Activated naive CD4-positive, alpha-beta T cell treated with anti-CD3 and anti-CD28 coated beads, Interleukin-2, amount 50 U/mL, for 72 hours (primary cell): ENCODE measurements around the gene PPIL1. TPM values are rescaled to one million over a fixed set of nuclear protein-coding genes. Genes with fewer than 3 reads are reported as not detected.
"Not testable (repeated sequence)": the region's sequence is repeated elsewhere in the genome, so short reads cannot be mapped to it uniquely, and the experiment has no call there.

ENCODE experiments used
- ATAC-seq, 2 donors: fragments of 150-1000 bp; cut with Tn5 transposase; 2 replicates each; pipeline ENCODE4 v1.10.0; 2021; ENCODE audit warnings: mild to moderate bottlenecking in 2 of 2, moderate library complexity in 2 of 2
- DNase-seq, 2 donors: peaks; one replicate each; pipeline ENCODE4 v3.0.0; 2021 to 2022; ENCODE audit warnings: low spot score in 2 of 2
- H3K27ac Mint-ChIP-seq, 2 donors: one replicate each; pipeline ENCODE4 v1.8.0; 2022; ENCODE audit warnings: mild to moderate bottlenecking in 2 of 2, mixed read lengths in 2 of 2
- H3K36me3 Mint-ChIP-seq, 2 donors: one replicate each; pipeline ENCODE4 v1.8.0; 2022; ENCODE audit warnings: mixed read lengths in 2 of 2
- H3K9me3 Mint-ChIP-seq, 2 donors: one replicate each; pipeline ENCODE4 v1.8.0; 2022; ENCODE audit warnings: mixed read lengths in 2 of 2
- total RNA-seq, 2 donors: library from RNA; stranded (reverse); gene quantifications; one replicate each; pipeline ENCODE4 v1.2.3, GENCODE V29; 2022

PPIL1 gene
- total RNA-seq, 2 donors from 2014 or later, result 23.4 to 44.3 TPM

GRCh38 chr6:36897609-36898008, 23.0 kb upstream of the PPIL1 start:
- no peak for ATAC-seq
- no peak overlapping the region for H3K27ac Mint-ChIP-seq
- H3K36me3 Mint-ChIP-seq, result peaks cover 0 to 10% of the 10 kb centered on the region in 2 donors
- DNase-seq, result no peak
- no peaks in the 10 kb centered on the region for H3K9me3 Mint-ChIP-seq

GRCh38 chr6:36893976-36894932, 19.7 kb upstream of the PPIL1 start:
- H3K9me3 Mint-ChIP-seq, result no peaks in the 10 kb centered on the region
- no peak for ATAC-seq
- peak overlapping the region in 1 of 2 donors; percentile 88 for H3K27ac Mint-ChIP-seq
- peaks cover 0 to 2% of the 10 kb centered on the region in 2 donors for H3K36me3 Mint-ChIP-seq
- DNase-seq, result no peak

DNA sequence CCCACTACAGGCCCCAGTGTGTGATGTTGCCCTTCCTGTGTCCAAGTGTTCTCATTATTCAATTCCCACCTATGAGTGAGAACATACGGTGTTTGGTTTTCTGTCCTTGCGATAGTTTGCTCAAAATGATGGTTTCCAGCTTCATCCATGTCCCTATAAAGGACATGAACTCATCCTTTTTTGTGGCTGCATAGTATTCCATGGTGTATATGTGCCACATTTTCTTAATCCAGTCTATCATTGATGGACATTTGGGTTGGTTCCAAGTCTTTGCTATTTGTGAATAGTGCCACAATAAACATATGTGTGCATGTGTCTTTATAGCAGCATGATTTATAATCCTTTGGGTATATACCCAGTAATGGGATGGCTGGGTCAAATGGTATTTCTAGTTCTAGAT, 16.6 kb upstream of the PPIL1 start:
- ATAC-seq, DNase-seq, H3K27ac Mint-ChIP-seq, H3K9me3 Mint-ChIP-seq, H3K36me3 Mint-ChIP-seq: not testable (repeated sequence)

DNA sequence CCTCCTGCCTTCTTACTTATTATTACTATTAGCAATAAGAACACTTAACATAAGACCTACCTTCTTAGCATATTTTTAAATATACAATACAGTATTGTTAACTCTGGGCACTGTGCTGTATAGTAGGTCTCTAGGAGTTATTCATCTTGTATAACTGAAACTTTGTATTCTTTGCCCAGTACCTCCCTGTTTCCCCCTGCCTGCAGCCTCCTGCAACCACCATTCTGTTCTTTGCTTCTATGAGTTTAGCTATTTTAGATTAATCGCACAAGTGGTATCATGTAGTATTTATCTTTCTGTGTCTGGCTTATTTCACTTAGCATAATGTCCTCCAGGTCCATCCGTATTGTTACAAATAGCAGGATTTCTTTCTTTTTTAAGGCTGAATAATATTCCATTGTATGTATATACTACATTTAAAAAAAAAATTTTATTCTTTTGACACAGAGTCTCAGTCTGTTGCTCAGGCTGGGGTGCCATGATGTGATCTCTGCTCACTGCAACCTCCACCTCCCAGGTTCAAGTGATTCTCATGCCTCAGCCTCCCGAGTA, 15.6 kb upstream of the PPIL1 start:
- Mint-ChIP-seq H3K36me3 (peaks cover 0 to 5% of the 10 kb centered on the region in 2 donors), H3K9me3 (no peaks in the 10 kb centered on the region), H3K27ac (no peak overlapping the region)
- ATAC-seq, result no peak
- DNase-seq, result no peak

- no peak for ATAC-seq
- Mint-ChIP-seq H3K27ac (no peak overlapping the region), H3K36me3 (peaks cover 0 to 5% of the 10 kb centered on the region in 2 donors), H3K9me3 (no peaks in the 10 kb centered on the region)
- DNase-seq, result no peak
These were observed 14.3 kb upstream of the PPIL1 start for GRCh38 chr6:36888654-36889481.

GRCh38 chr6:36888115-36888643, 13.6 kb upstream of the PPIL1 start:
- H3K36me3 Mint-ChIP-seq, result peaks cover 0 to 5% of the 10 kb centered on the region in 2 donors
- ATAC-seq (no peak), DNase-seq (no peak)
- H3K27ac Mint-ChIP-seq, result no peak overlapping the region
- no peaks in the 10 kb centered on the region for H3K9me3 Mint-ChIP-seq

DNA sequence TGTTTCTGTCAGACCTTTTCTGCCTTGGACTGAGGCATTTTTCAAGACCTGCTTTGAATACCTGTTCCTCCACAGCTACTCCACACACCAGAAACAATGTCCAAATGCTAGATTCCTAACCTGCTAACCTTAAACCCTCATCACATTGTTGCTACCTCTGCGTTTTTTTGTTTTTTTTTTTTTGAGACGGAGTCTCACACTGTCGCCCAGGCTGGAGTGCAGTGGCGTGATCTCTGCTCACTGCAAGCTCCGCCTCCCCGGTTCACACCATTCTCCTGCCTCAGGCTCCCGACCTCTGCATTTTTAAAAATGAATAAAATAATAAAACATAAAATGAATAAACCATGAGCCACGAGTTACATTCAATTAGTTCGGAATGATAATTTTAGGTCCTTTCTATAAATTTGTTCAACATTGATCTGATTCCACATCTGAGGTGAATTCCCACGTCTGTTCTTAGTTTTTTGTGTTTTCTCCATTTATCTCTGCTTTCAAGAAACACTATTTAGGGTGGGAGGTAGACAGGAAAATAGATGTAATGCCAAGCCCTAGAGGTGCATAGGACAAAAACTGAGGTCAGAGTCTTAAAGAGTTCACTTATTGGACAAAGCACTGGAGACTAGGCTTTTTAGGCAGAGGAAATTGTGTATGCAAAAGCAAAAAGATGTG, 12.5 kb upstream of the PPIL1 start:
- DNase-seq (no peak), ATAC-seq (no peak)
- no peaks in the 10 kb centered on the region for H3K9me3 Mint-ChIP-seq
- H3K36me3 Mint-ChIP-seq, result peaks cover 0 to 5% of the 10 kb centered on the region in 2 donors
- peak overlapping the region in 1 of 2 donors; percentile 86 for H3K27ac Mint-ChIP-seq

- peak; percentile 95 to 96 for DNase-seq
- ATAC-seq, result peak; percentile 100
- H3K36me3 Mint-ChIP-seq, result peaks cover 0 to 5% of the 10 kb centered on the region in 2 donors
- H3K27ac Mint-ChIP-seq, result peak within 1 kb of the TSS; percentile 94 to 96
- H3K9me3 Mint-ChIP-seq, result no peaks in the 10 kb centered on the region
These were observed 11.1 kb upstream of the PPIL1 start, which contains the start of gene C6orf89 for GRCh38 chr6:36885461-36886401. Gene C6orf89 (plus strand): TSS chr6:36885952. CDS start chr6:36899445, 13,493 bp downstream.

- Mint-ChIP-seq H3K36me3 (peaks cover 0 to 5% of the 10 kb centered on the region in 2 donors), H3K27ac (peak overlapping the region in 1 of 2 donors; percentile 96), H3K9me3 (no peaks in the 10 kb centered on the region)
- no peak for DNase-seq
- no peak for ATAC-seq
These were observed 10.0 kb upstream of the PPIL1 start for GRCh38 chr6:36884610-36885009.

GRCh38 chr6:36875250-36875633, 639 bp upstream of the PPIL1 start:
- Mint-ChIP-seq H3K36me3 (peaks cover 24 to 32% of the 10 kb centered on the region in 2 donors), H3K27ac (peak overlapping the region; percentile 95 to 100), H3K9me3 (no peaks in the 10 kb centered on the region)
- ATAC-seq, result no peak
- DNase-seq, result no peak

GRCh38 chr6:36873612-36874442, 776 bp downstream of the PPIL1 start:
- peak in 1 of 2 donors; percentile 25 for DNase-seq
- Mint-ChIP-seq H3K27ac (peak overlapping the region; percentile 95 to 100), H3K9me3 (no peaks in the 10 kb centered on the region), H3K36me3 (peaks cover 32 to 34% of the 10 kb centered on the region in 2 donors)
- ATAC-seq, result no peak

GRCh38 chr6:36873115-36873514, 1.5 kb downstream of the PPIL1 start:
- H3K36me3 Mint-ChIP-seq, result peaks cover 35 to 40% of the 10 kb centered on the region in 2 donors

GRCh38 chr6:36871686-36872085, 2.9 kb downstream of the PPIL1 start:
- no peak for DNase-seq
- peaks cover 46 to 54% of the 10 kb centered on the region in 2 donors for H3K36me3 Mint-ChIP-seq
- ATAC-seq, result no peak

More at GRCh38 chr6:36873115-36873514, 1.5 kb downstream of the PPIL1 start:
- DNase-seq (no peak), ATAC-seq (no peak)
- Mint-ChIP-seq H3K9me3 (no peaks in the 10 kb centered on the region), H3K27ac (peak overlapping the region; percentile 88 to 95)

DNA sequence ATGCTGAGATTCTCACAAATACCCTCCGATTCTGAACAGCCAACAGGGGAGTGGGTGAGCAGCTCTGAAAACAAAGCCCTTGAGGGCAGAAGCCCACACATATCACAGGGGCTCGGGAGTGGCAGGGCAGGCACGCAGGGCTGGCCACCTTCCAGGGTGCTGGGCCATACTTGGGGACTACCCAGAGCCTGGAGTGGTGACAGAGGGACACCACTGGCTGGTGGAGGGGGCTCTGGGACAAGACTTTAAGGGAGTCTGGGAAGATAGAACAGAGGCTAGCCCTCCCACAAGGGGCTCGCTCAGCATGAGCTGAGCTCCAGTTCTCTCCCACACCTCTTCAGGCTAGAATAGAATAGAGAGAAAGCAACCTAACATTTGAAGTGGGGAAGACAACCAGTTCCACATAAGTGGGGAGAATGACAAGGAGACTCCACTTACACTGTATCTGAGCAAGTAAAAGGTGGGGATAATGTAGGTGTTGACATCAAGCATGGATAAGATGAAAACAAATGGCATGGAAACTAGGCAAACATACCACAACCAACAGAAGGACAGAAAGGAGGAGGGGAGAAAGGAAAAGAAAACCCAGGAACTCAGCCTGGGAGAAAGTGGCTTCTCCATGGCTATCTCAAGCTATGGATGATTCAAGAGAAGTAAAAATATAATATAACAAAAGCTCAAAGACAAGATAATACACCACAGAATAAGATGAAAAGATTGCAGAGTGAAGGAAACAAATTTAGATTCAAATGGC, 7.0 kb downstream of the PPIL1 start:
- peak overlapping the region in 1 of 2 donors; percentile 56 for H3K27ac Mint-ChIP-seq
- DNase-seq (no peak), ATAC-seq (no peak)
- no peaks in the 10 kb centered on the region for H3K9me3 Mint-ChIP-seq
- H3K36me3 Mint-ChIP-seq, result peaks cover 47 to 59% of the 10 kb centered on the region in 2 donors

More at GRCh38 chr6:36871686-36872085, 2.9 kb downstream of the PPIL1 start:
- Mint-ChIP-seq H3K27ac (peak overlapping the region in 1 of 2 donors; percentile 79), H3K9me3 (no peaks in the 10 kb centered on the region)
